ENCODE results near the gene AZGP1. TPM values are rescaled to one million over a fixed set of nuclear protein-coding genes. Genes with fewer than 3 reads are reported as not detected.

AZGP1 gene
- total and polyA plus RNA-seq, 2 of the 13 experiments (the other 11 are each of a cell fraction or from before 2014, with no cell fraction given), result 93.8 to 229 TPM

- no peak for TF ChIP-seq LRRFIP1 (CRISPR knock-in tag; conservative IDR thresholded peaks at IDR 0.05)
- no peak for TF ChIP-seq ZNF30 (CRISPR knock-in tag; IDR thresholded peaks at IDR 0.05)
- TF ChIP-seq BCL3 (CRISPR knock-in tag; IDR thresholded peaks at IDR 0.05), result no peak
- TF ChIP-seq TFE3 (CRISPR knock-in tag; IDR thresholded peaks at IDR 0.05), result peak; percentile 82
- TF ChIP-seq THRA (CRISPR knock-in tag; IDR thresholded peaks at IDR 0.05; ENCODE audit: borderline replicate concordance), result peak; percentile 92; the same call in 1 of the 2 replicates
- peak; percentile 97 for TF ChIP-seq NCOA2 (CRISPR knock-in tag; IDR thresholded peaks at IDR 0.05)
- TF ChIP-seq HIC2 (CRISPR knock-in tag; IDR thresholded peaks at IDR 0.05; ENCODE audit: low read depth), result peak; percentile 96
- TF ChIP-seq MEIS2 (CRISPR knock-in tag; IDR thresholded peaks at IDR 0.05), result peak; percentile 83; the same call in 1 of the 2 replicates
- peak; percentile 78; the same call in 1 of the 2 replicates for TF ChIP-seq TBX3 (IDR thresholded peaks at IDR 0.05; ENCODE audit: borderline replicate concordance)
- TF ChIP-seq RNF2 (conservative IDR thresholded peaks at IDR 0.05; ENCODE audit: low read depth), result 0 out of 2 replicates have a peak, but pooled peaks have one; percentile 46
- no peak for TF ChIP-seq CCAR2 (optimal IDR thresholded peaks at IDR 0.05; ENCODE audit: low read depth, low read length)
- no peak for TF ChIP-seq NFIB (CRISPR knock-in tag; IDR thresholded peaks at IDR 0.05; ENCODE audit: borderline replicate concordance)
- TF ChIP-seq BATF2 (CRISPR knock-in tag; IDR thresholded peaks at IDR 0.05), result no peak
- no peak; the same call in 1 of the 2 replicates for TF ChIP-seq IRF1 (CRISPR knock-in tag; IDR thresholded peaks at IDR 0.05; ENCODE audit: low read depth)
- peak; percentile 78 for TF ChIP-seq SOX13 (IDR thresholded peaks at IDR 0.05)
- peak in 1 of 2 experiments; percentile 85; a peak in 2 of 4 replicates for TF ChIP-seq SOX13 (CRISPR knock-in tag; conservative IDR thresholded peaks at IDR 0.05 in 1 of 2, IDR thresholded peaks at IDR 0.05 in 1 of 2)
- no peak for TF ChIP-seq SATB2 (CRISPR knock-in tag; IDR thresholded peaks at IDR 0.05)
Measured at GRCh38 chr7:100003711-100004661, 28.2 kb upstream of the AZGP1 start (continued).

Data from HepG2 (cell line).